ENCODE measurements around the gene KLHL33. TPM values are rescaled to one million over a fixed set of nuclear protein-coding genes. Genes with fewer than 3 reads are reported as not detected.

The KLHL33 gene
- total and polyA plus RNA-seq, 2 donors (not counting 3 experiments of a cell fraction or from before 2014, with no cell fraction given), result not detected

DNA sequence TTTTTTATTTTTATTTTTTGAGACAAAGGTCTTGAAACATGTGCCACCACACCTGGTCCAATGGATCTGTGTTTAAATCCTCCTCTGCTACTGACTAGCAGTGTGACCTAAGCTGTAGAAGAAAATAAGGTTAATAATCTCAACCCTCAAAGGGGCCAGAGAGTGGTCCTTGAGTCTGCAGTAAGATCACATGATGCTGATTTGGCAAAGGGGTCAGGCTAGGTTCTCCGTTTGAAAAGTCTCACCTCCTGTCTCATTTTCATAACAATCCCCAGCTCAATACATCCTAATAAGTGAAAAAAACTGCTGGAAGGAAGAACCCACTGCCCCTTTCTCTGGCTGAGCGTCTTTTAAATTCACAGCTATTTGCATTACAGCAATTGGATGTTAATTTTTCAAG lies 14.7 kb downstream of the KLHL33 start:
- DNase-seq (ENCODE audit: low read depth, low spot score), result no peak
- Histone ChIP-seq H2AFZ (ENCODE audit: low read depth, low read length) (no peak overlapping the region), H3K27ac (ENCODE audit: insufficient read depth, low read depth, low read length) (no peak overlapping the region), H3K27me3 (ENCODE audit: control insufficient read depth in 2 of 2, insufficient read depth in 2 of 2, low read length in 2 of 2) (no peaks in the 10 kb centered on the region), H3K4me3 (replicated peaks in 1 of 3; ENCODE audit: insufficient read depth in 1 of 3, low read depth in 1 of 3, low read length in 3 of 3) (no peak overlapping the region), H3K79me2 (ENCODE audit: control insufficient read depth, insufficient read depth, low read length) (no peaks in the 10 kb centered on the region), H3K9me1 (replicated peaks; ENCODE audit: control insufficient read depth, extremely low read depth, insufficient read depth, low read length) (no peaks in the 10 kb centered on the region), H3K4me1 (ENCODE audit: control insufficient read depth, extremely low read depth, insufficient read depth, low read length) (no peaks in the 10 kb centered on the region), H4K20me1 (replicated peaks; ENCODE audit: control insufficient read depth, extremely low read depth, insufficient read depth, low read length) (no peaks in the 10 kb centered on the region), H3K9me3 (replicated peaks; ENCODE audit: control insufficient read depth, insufficient read depth, low read length) (no peaks in the 10 kb centered on the region), H3K4me2 (ENCODE audit: insufficient read depth, low read length) (no peak overlapping the region), H3K36me3 (ENCODE audit: control insufficient read depth in 2 of 2, extremely low read depth in 1 of 2, insufficient read depth in 2 of 2, low read length in 2 of 2) (no peaks in the 10 kb centered on the region), H3K9ac (replicated peaks; ENCODE audit: extremely low read depth, insufficient read depth, low read length) (no peak overlapping the region)
- intact Hi-C loops (cut with micrococcal nuclease), result no loop called here
- BruUV-seq (replicated peaks), result no TSS peak
- FAIRE-seq, result no peak
- dilution Hi-C loops (cut with MboI; ENCODE audit: extremely low pct_ligation_motif_present, low sequenced_read_pairs), result no loop called here
- TF ChIP-seq MYC (IDR thresholded peaks at IDR 0.05; ENCODE audit: low read depth, low read length), result no peak
- TF ChIP-seq GATA2 (IDR thresholded peaks at IDR 0.05; ENCODE audit: insufficient read depth, insufficient read length, low read depth, low read length), result no peak
- TF ChIP-seq, protein P1, sequence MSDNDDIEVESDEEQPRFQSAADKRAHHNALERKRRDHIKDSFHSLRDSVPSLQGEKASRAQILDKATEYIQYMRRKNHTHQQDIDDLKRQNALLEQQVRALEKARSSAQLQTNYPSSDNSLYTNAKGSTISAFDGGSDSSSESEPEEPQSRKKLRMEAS (IDR thresholded peaks at IDR 0.05; ENCODE audit: insufficient read depth, insufficient read length), result no peak
- CTCF ChIA-PET, result interaction anchor here (1.2 kb wide), 1 partner anchor 24 kb away, joined by 3 read pairs; no protein-coding TSS in a partner anchor
- POLR2A ChIA-PET, result no interaction called here

DNA sequence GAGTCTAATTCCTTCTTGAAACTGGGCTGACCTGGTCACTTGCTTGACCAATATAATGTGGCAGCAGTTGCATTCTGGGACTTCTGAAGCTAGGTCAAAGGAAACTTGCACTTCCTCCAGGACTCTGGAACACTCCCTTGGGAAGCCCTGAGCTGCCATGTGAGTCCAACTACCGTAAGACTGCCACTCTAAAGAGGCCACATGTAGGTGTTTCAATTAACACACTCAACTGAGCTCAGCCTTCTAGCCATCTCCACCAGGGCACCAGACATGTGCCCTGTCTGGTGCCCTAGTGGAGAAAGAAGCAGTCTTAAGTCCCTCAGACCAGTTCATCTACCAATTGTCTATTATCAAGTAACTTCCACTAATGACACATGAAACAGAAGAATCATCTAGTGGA lies 16.5 kb downstream of the KLHL33 start:
- FAIRE-seq, result no peak
- no peak for TF ChIP-seq EZH2 (IDR thresholded peaks at IDR 0.05; ENCODE audit: borderline replicate concordance, low read depth, low read length, severe bottlenecking)
- no peak for TF ChIP-seq POLR2A (IDR thresholded peaks at IDR 0.05; ENCODE audit: low read depth, low read length)
- no peak for TF ChIP-seq FOS (IDR thresholded peaks at IDR 0.05; ENCODE audit: borderline replicate concordance, insufficient read depth, low read length)
- no peak for TF ChIP-seq POLR2AphosphoS5 (IDR thresholded peaks at IDR 0.05; ENCODE audit: insufficient read depth, low read depth, low read length)
- TF ChIP-seq, protein P1 (IDR thresholded peaks at IDR 0.05; ENCODE audit: insufficient read depth, insufficient read length), result no peak
- no peak for TF ChIP-seq GATA2 (IDR thresholded peaks at IDR 0.05; ENCODE audit: insufficient read depth, insufficient read length, low read depth, low read length)
- TF ChIP-seq JUN (IDR thresholded peaks at IDR 0.05; ENCODE audit: borderline replicate concordance, insufficient read depth, insufficient read length, low read depth), result no peak
- TF ChIP-seq CTCF (IDR thresholded peaks at IDR 0.05; ENCODE audit: extremely low read depth in 1 of 2, insufficient read depth in 1 of 2, low read depth in 1 of 2, low read length in 2 of 2), result no peak
- TF ChIP-seq MYC (IDR thresholded peaks at IDR 0.05; ENCODE audit: low read depth, low read length), result no peak
- Histone ChIP-seq H3K27ac (ENCODE audit: insufficient read depth, low read depth, low read length) (no peak overlapping the region), H3K9me3 (replicated peaks; ENCODE audit: control insufficient read depth, insufficient read depth, low read length) (no peaks in the 10 kb centered on the region), H3K27me3 (ENCODE audit: control insufficient read depth in 2 of 2, insufficient read depth in 2 of 2, low read length in 2 of 2) (no peaks in the 10 kb centered on the region), H3K4me1 (ENCODE audit: control insufficient read depth, extremely low read depth, insufficient read depth, low read length) (no peaks in the 10 kb centered on the region), H3K4me3 (replicated peaks in 1 of 3; ENCODE audit: insufficient read depth in 1 of 3, low read depth in 1 of 3, low read length in 3 of 3) (no peak overlapping the region), H4K20me1 (replicated peaks; ENCODE audit: control insufficient read depth, extremely low read depth, insufficient read depth, low read length) (no peaks in the 10 kb centered on the region), H3K79me2 (ENCODE audit: control insufficient read depth, insufficient read depth, low read length) (no peaks in the 10 kb centered on the region), H2AFZ (ENCODE audit: low read depth, low read length) (no peak overlapping the region), H3K9ac (replicated peaks; ENCODE audit: extremely low read depth, insufficient read depth, low read length) (no peak overlapping the region), H3K36me3 (ENCODE audit: control insufficient read depth in 2 of 2, extremely low read depth in 1 of 2, insufficient read depth in 2 of 2, low read length in 2 of 2) (no peaks in the 10 kb centered on the region), H3K9me1 (replicated peaks; ENCODE audit: control insufficient read depth, extremely low read depth, insufficient read depth, low read length) (no peaks in the 10 kb centered on the region), H3K4me2 (ENCODE audit: insufficient read depth, low read length) (no peak overlapping the region)
- CTCF ChIA-PET, result no interaction called here
- no peak for DNase-seq (ENCODE audit: low read depth, low spot score)
- intact Hi-C loops (cut with micrococcal nuclease), result no loop called here
- BruUV-seq (replicated peaks), result no TSS peak
- dilution Hi-C loops (cut with MboI; ENCODE audit: extremely low pct_ligation_motif_present, low sequenced_read_pairs), result no loop called here
- POLR2A ChIA-PET, result no interaction called here
